Rectal smooth muscle tissue (tissue), 1 donor: ENCODE data around the gene NEGR1.

ENCODE experiments used
- H3K27ac ChIP-seq: one replicate; pipeline ENCODE4 v1.7.0; 2013; ENCODE audit warnings: low read depth, low read length, inconsistent platforms
- H3K27me3 ChIP-seq: one replicate; pipeline ENCODE4 v1.7.0; 2013; ENCODE audit warnings: low read length; ENCODE audit not compliant: control insufficient read depth, insufficient read depth
- H3K36me3 ChIP-seq: one replicate; pipeline ENCODE4 v1.7.0; 2013; ENCODE audit warnings: low read length; ENCODE audit not compliant: control insufficient read depth, insufficient read depth
- H3K4me1 ChIP-seq: one replicate; pipeline ENCODE4 v1.7.0; 2013; ENCODE audit warnings: low read length; ENCODE audit not compliant: control insufficient read depth, insufficient read depth
- H3K4me3 ChIP-seq: one replicate; pipeline ENCODE4 v1.7.0; 2013; ENCODE audit warnings: low read length
- H3K9ac ChIP-seq: one replicate; pipeline ENCODE4 v1.7.0; 2013; ENCODE audit warnings: low read length

NEGR1 gene

DNA sequence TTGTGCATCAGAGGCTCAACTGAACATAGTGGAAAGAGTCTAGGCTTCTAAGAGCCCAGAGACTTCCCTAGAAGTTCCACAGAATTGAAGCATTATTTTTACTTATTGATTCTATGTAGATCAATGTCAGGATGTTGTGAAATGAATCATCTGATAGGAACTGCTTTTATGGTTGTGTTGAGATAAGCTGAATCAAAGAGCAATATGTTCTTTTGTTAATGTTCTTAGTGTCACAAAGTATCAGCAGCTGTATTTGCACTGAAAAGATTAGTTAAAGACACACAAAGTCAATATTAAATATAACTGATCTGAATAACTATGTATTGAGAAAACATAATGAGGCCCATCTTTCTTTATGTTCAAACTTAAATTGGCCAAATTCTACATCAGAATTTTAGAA lies 770.8 kb downstream of the NEGR1 start:
- H3K36me3 ChIP-seq = no peaks in the 10 kb centered on the region
- H3K27ac ChIP-seq = no peak overlapping the region
- no peaks in the 10 kb centered on the region for H3K4me1 ChIP-seq
- no peak overlapping the region for H3K9ac ChIP-seq
- no peak overlapping the region for H3K4me3 ChIP-seq
- H3K27me3 ChIP-seq = no peaks in the 10 kb centered on the region

DNA sequence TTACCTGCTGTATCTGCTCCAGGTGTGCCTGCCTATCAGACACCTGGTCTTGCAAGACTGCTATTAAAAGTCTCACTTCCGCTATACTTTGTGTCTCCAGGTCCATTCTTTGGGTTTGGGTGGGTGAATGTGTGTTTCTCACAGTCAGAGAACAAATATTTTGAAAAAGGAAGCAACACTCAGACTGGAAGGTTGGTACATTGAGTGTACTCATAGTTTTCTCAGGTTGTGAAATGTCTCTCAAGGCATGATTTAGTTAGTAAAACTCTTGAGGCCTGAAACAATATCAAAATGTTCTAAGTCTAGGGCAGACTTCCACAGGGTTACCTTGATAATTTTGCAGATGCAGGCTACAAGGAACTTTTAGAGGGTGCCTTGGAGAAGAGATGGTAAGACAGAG lies 771.6 kb downstream of the NEGR1 start:
- H3K36me3 ChIP-seq = no peaks in the 10 kb centered on the region
- no peaks in the 10 kb centered on the region for H3K4me1 ChIP-seq
- no peaks in the 10 kb centered on the region for H3K27me3 ChIP-seq
- no peak overlapping the region for H3K4me3 ChIP-seq
- H3K27ac ChIP-seq = no peak overlapping the region
- no peak overlapping the region for H3K9ac ChIP-seq

DNA sequence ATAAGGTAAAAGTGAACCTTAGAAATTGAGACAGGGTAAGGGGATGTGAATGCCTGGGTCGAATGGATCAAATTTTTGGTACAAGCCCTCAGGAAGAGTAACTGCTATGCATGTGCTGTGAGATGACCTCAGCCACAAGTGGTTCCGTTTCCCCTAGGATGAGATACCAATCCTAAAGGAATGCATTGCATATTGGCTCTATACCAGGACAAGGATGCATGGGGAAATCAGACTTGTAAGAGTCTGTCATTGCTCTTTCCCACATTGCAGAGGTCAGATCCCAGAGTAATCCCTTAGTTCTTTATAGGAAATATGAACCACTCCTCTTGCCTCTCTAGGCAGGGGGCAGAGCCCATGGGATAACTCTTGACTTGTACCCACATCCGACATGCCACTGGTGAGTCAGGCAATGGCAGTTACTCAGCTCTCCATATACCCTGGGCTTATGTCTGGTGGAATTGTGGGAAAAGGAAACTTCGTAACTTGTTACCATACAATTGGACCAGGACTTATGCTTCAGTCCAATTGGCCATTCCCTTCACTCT lies 773.2 kb downstream of the NEGR1 start:
- no peak overlapping the region for H3K9ac ChIP-seq
- no peaks in the 10 kb centered on the region for H3K36me3 ChIP-seq
- no peak overlapping the region for H3K27ac ChIP-seq
- H3K4me3 ChIP-seq = no peak overlapping the region
- H3K4me1 ChIP-seq = no peaks in the 10 kb centered on the region
- no peaks in the 10 kb centered on the region for H3K27me3 ChIP-seq

DNA sequence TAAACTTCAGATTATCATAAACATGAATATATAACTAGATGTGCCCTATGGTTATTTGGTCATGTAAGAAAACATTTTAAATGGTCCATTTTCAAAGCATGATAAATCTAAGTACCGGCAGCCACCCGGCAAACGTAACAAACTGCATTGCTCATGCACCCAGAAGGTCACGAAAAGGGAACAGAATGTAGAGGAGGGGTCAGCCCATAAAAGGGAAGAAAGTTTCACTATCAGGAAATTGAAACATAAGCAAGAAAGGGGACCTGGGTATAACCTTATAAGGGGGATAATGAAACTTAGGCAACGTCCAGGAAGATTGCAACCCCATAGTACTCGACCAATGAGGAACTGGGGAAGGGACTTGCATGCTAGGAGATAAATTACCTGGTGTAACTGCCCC lies 780.3 kb downstream of the NEGR1 start:
- no peak overlapping the region for H3K27ac ChIP-seq
- H3K4me1 ChIP-seq = no peaks in the 10 kb centered on the region
- H3K9ac ChIP-seq = no peak overlapping the region
- no peak overlapping the region for H3K4me3 ChIP-seq
- no peaks in the 10 kb centered on the region for H3K36me3 ChIP-seq
- H3K27me3 ChIP-seq = no peaks in the 10 kb centered on the region

DNA sequence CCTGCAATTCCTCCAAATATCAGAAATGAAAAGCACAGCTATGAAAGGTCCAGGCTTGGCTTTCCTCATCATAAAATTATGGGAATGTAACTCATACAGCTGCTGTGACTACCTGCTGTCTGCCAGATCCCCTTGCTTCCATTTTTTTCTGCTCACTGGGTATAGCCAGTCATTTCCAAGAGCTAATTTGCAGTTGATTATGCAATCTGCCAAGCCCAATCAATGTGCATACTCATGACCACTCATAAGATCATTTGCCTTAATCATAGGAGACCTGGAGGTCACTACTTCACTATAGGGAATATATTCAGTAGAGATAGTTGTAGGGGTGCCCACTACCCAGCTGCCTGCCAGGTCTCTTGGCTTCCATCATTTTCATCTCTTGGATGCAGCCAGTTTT lies 783.8 kb downstream of the NEGR1 start:
- no peak overlapping the region for H3K9ac ChIP-seq
- no peak overlapping the region for H3K27ac ChIP-seq
- no peaks in the 10 kb centered on the region for H3K36me3 ChIP-seq
- H3K27me3 ChIP-seq = no peaks in the 10 kb centered on the region
- H3K4me3 ChIP-seq = no peak overlapping the region
- no peaks in the 10 kb centered on the region for H3K4me1 ChIP-seq

DNA sequence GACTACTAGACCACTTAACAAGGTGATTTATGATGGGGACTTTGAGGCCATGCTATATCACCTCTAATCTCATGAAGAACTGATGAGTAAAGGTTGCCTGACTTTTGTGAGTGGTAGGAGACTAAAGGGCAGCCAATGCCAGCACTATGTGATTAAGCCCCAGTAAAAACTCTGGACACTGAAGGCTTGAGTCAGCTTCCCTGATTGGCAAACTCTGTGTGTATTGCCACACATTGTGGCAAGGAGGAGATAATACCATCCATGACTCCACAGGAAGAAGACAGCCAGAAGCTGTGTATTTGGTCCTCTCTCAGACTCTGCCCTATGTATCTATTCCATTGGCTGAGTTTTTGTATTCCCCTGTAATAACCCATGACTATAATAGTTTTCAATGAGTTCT lies 788.2 kb downstream of the NEGR1 start:
- no peaks in the 10 kb centered on the region for H3K36me3 ChIP-seq
- H3K27me3 ChIP-seq = no peaks in the 10 kb centered on the region
- no peak overlapping the region for H3K9ac ChIP-seq
- no peak overlapping the region for H3K4me3 ChIP-seq
- H3K4me1 ChIP-seq = no peaks in the 10 kb centered on the region
- H3K27ac ChIP-seq = no peak overlapping the region

DNA sequence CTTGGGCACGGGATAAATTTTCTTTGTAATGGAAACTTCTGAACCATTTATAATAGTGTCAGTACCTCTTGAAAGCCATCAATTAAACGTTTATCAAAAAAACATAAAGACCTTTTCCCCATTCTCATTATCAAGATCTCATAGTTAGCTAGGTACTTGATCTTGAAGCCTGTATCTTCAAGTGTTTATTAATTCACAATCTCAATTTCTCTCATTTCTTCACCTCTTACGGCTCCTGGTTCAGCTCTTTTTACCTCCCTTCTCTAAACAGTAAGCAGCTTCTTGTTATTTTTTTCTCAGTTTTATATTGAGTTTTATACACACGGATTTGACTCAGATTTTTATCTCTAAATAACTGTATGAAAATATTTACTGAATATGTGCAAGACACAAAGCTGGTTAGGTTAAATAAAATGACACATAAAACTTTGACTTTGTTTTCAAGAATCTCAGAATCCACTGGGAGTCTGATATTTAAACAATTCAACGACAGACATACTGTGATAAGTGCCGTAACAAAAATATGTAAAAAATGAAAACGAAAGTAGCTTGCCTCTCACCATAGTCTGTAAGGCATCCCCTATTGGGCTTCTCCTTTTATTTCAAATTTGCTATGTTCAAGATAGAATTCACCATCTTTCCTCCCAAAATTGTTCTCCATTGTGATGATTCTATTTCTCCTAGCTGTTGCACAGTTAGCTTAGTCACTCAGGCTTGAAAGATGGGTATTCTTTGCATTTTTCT lies 789.9 kb downstream of the NEGR1 start:
- H3K27me3 ChIP-seq = no peaks in the 10 kb centered on the region
- no peak overlapping the region for H3K27ac ChIP-seq
- H3K4me3 ChIP-seq = no peak overlapping the region
- no peaks in the 10 kb centered on the region for H3K4me1 ChIP-seq
- H3K36me3 ChIP-seq = no peaks in the 10 kb centered on the region
- no peak overlapping the region for H3K9ac ChIP-seq

DNA sequence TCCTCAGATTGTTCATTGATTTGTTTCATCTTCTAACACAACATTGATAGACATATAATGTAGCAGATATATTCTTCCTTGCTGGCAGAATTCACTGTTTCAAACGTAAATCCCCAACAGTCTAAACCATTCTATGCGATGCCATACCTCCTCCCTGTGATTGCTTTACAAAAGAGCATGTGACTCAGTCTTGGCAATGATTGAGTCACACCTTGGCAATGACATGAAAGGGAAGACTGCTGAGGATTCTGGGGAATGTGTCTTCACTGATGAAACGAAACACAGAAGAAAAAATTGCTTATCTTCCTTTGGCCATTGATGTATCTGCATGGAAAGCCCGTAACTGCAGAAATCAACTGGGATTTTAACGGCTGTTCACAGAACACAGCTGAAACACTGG lies 791.9 kb downstream of the NEGR1 start:
- no peak overlapping the region for H3K9ac ChIP-seq
- H3K4me3 ChIP-seq = no peak overlapping the region
- no peak overlapping the region for H3K27ac ChIP-seq
- H3K4me1 ChIP-seq = no peaks in the 10 kb centered on the region
- no peaks in the 10 kb centered on the region for H3K27me3 ChIP-seq
- H3K36me3 ChIP-seq = no peaks in the 10 kb centered on the region

DNA sequence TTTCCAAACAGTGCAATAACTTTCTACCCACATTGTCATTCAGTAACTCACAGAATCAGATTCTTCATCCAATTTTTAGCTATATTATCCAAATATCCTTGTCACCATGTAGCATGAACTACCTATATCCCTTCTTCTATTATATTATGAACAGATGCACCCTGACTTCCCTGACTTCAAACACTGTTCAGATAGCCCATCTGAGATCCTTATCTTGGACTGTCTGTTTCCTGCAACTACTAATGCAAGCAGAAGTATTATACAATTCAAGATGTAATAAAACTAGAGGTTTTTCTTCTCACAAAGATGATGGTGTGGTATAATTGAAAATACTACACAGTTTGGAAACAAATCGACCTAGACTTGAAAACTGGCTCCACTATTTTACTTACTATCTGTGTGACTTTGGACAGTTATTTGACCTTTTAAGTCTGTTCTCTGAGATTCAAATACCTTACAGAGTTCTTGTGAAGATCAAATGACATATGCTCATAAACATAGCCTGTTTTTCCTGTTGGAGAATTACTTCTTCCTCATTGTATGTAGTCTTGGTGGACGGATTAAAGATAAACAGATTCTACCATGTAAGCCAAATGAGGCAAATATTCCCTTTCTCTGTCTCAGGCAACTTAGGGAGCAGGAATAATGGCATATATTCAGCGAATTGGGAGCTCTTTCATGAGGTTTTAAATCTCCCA lies 793.6 kb downstream of the NEGR1 start:
- H3K36me3 ChIP-seq = no peaks in the 10 kb centered on the region
- H3K4me1 ChIP-seq = no peaks in the 10 kb centered on the region
- no peak overlapping the region for H3K27ac ChIP-seq
- H3K9ac ChIP-seq = no peak overlapping the region
- no peak overlapping the region for H3K4me3 ChIP-seq
- no peaks in the 10 kb centered on the region for H3K27me3 ChIP-seq

DNA sequence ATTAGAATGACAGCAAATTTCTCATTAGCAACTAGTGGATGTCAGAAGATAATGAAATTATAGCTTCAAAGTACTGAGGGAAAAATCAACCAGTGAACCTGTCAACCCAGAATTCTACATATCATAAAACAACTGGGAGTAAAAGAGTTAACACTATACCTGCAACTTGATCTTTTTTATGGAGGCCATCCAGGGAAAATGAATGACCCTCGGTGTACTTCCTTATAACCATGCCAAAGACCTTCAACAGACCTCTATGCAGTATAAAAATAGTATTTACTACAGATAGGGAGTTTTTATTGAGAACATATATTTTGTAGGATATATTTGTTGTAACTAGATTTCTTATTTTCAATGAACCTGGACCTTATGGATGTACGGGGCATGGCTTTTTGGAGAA lies 809.0 kb downstream of the NEGR1 start:
- H3K27me3 ChIP-seq = no peaks in the 10 kb centered on the region
- H3K27ac ChIP-seq = no peak overlapping the region
- no peaks in the 10 kb centered on the region for H3K36me3 ChIP-seq
- H3K4me3 ChIP-seq = no peak overlapping the region
- no peaks in the 10 kb centered on the region for H3K4me1 ChIP-seq
- H3K9ac ChIP-seq = no peak overlapping the region

DNA sequence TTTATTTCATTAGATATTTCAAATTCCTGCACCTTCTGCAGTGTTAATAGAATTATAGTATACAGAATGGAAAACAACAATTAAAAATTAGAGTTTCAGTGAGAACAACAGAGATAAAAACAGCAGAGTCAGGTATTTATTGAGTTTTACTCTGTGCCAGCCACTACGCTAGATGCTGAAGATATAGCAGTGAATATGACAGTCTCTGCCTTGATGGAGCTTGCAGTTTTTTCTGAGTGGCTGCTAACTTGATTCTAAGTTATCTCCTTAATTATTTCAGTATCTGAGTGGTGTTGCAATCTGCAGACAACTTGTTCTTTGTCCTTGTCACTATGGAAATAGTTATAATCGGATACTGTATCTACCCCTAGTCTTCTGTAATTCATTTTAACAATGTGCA lies 817.2 kb downstream of the NEGR1 start:
- Histone ChIP-seq H3K9ac (no peak overlapping the region), H3K4me3 (no peak overlapping the region), H3K4me1 (no peaks in the 10 kb centered on the region), H3K36me3 (no peaks in the 10 kb centered on the region), H3K27ac (no peak overlapping the region), H3K27me3 (no peaks in the 10 kb centered on the region)

DNA sequence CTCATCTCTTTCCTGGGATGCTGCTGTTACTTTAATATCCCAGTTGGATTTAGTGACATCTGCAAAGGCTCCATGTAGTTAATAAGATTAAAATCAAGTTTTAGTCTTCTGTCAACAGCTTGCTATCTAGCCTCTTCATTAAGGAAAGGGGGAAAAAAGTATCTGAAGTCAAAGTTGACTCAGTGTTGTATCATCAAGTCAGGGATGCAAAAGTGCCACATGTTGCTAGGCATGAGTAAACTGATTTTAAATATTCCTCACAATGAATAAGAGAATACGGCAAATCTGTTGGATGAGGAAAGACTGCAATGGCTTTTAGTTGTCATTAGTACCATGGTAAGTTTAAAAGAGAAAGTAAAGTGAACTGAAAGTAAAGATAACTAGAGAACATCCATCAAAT lies 818.3 kb downstream of the NEGR1 start:
- H3K36me3 ChIP-seq = no peaks in the 10 kb centered on the region
- H3K4me3 ChIP-seq = no peak overlapping the region
- no peak overlapping the region for H3K9ac ChIP-seq
- H3K27ac ChIP-seq = no peak overlapping the region
- no peaks in the 10 kb centered on the region for H3K27me3 ChIP-seq
- no peaks in the 10 kb centered on the region for H3K4me1 ChIP-seq

DNA sequence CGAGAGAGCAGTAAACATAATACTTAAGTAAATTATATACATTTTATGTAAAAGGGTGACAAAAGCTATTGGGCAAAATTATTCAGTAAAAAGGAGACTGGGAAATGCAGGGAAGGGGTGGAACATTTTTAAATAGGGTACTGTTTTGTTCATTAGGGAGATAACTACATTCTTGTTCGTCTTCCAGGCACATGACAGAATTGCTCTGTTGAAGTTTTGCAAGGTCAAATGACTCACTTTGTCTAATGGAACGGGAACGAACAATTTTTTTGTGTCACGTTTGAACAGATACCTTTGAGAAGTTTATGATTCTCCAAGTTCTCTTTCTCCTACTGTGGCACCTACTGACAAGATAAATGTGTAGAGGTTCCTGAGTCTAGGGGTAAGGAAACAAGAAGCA lies 819.2 kb downstream of the NEGR1 start:
- Histone ChIP-seq H3K4me3 (no peak overlapping the region), H3K27ac (no peak overlapping the region), H3K9ac (no peak overlapping the region), H3K4me1 (no peaks in the 10 kb centered on the region), H3K36me3 (no peaks in the 10 kb centered on the region), H3K27me3 (no peaks in the 10 kb centered on the region)
